K562 (cell line): ENCODE data around the gene MTERF2. TPM values are rescaled to one million over a fixed set of nuclear protein-coding genes. Genes with fewer than 3 reads are reported as not detected.

Experiments
- CUX1 ChIP-seq: fragments of 200-800 bp; sonication (Bioruptor generic); IDR thresholded peaks from 2 replicates; pipeline ENCODE4 v1.6.1; 2016; ENCODE audit warnings: missing genetic modification characterization, missing compliant biosample characterization
- FOXM1 ChIP-seq, 2 experiments: fragments of 450-650 bp in 1 of 2; sonication (generic) in 1 of 2; formaldehyde crosslinking in 1 of 2; IDR thresholded peaks; 2 replicates each; pipeline versions ENCODE4 v1.6.1 to v1.9.0; 2017 to 2022; ENCODE audit warnings: low read depth in 2 of 2, mild to moderate bottlenecking in 2 of 2, missing genetic modification reagents in 1 of 2, moderate library complexity in 1 of 2
- LARP7 ChIP-seq: fragments of 450-650 bp; IDR thresholded peaks from 2 replicates; pipeline ENCODE4 v1.6.1; 2016
- MYNN ChIP-seq, 2 experiments: sonication (generic); formaldehyde crosslinking in 1 of 2; IDR thresholded peaks; 2 replicates each; pipeline versions ENCODE4 v1.5.0 to v1.6.1; 2016 to 2020; ENCODE audit warnings: antibody characterized with exemption in 1 of 2, missing genetic modification reagents in 1 of 2
- NONO ChIP-seq, 2 experiments: fragments of 200-400 bp in 1 of 2; fragments of 450-650 bp in 1 of 2; formaldehyde crosslinking in 1 of 2; IDR thresholded peaks; 2 replicates each; pipeline ENCODE4 v1.6.1; 2017; ENCODE audit warnings: low read depth in 2 of 2, mild to moderate bottlenecking in 2 of 2, moderate library complexity in 2 of 2, low read length in 1 of 2
- NR2F6 ChIP-seq: fragments of 450-650 bp; formaldehyde crosslinking; IDR thresholded peaks from 2 replicates; pipeline ENCODE4 v1.4.0; 2020; ENCODE audit warnings: mild to moderate bottlenecking
- PCBP2 ChIP-seq: fragments of 200-400 bp; formaldehyde crosslinking; IDR thresholded peaks from 2 replicates; pipeline ENCODE4 v1.6.1; 2018; ENCODE audit warnings: low read length, low read depth, mild to moderate bottlenecking, moderate library complexity; ENCODE audit not compliant: poor library complexity, severe bottlenecking
- SREBF2 ChIP-seq: sonication (generic); formaldehyde crosslinking; IDR thresholded peaks from 2 replicates; pipeline ENCODE4 v1.4.0; 2020; ENCODE audit warnings: mild to moderate bottlenecking, missing genetic modification reagents
- TBL1XR1 ChIP-seq, 2 experiments: IDR thresholded peaks; 2 replicates each; pipeline ENCODE4 v1.6.1; 2012; ENCODE audit warnings: improper control_type of control experiment in 2 of 2, low read length in 2 of 2, mild to moderate bottlenecking in 1 of 2
- ZBTB12 ChIP-seq: fragments of 250-450 bp; sonication (Bioruptor Pico); IDR thresholded peaks from 2 replicates; pipeline ENCODE4 v1.4.0; 2020
- ZC3H4 ChIP-seq: sonication (generic); formaldehyde crosslinking; IDR thresholded peaks from 2 replicates; pipeline ENCODE4 v1.9.0; 2021; ENCODE audit warnings: missing genetic modification reagents, borderline replicate concordance
- ZNF586 ChIP-seq: fragments of 450-650 bp; formaldehyde crosslinking; conservative IDR thresholded peaks from 2 replicates; pipeline ENCODE4 v1.4.0; 2020; ENCODE audit warnings: mild to moderate bottlenecking, moderate library complexity
- polyA plus RNA-seq, 8 experiments: library from polyadenylated mRNA; depleted of rRNA in 4 of 8; stranded (reverse) in 5 of 8; unstranded in 3 of 8; fragments of >200 nt; fragmentation: Nextera tagmentation in 2 of 8; fragmentation: Illumina TruSeq in 1 of 8; extraction: Ambion mirVana in 2 of 8; extraction: Trizol in 1 of 8; gene quantifications; 2 replicates each; pipeline versions ENCODE4 v1.2.1 to v1.2.3, GENCODE V29; 2011 to 2014; ENCODE audit warnings: inconsistent platforms in 1 of 8, missing spikeins in 1 of 8
- total RNA-seq, 7 experiments: library from RNA; depleted of rRNA in 6 of 7; stranded (reverse); fragments of >200 nt in 6 of 7; fragmentation: Illumina TruSeq in 2 of 7; extraction: Trizol in 2 of 7; gene quantifications; 2 replicates each; pipeline versions ENCODE4 v1.2.1 to v1.2.3, GENCODE V29; 2011 to 2021; ENCODE audit warnings: low replicate concordance in 1 of 7
- TF ChIP-seq, protein P1 (sequence below), 2 experiments: fragments of 250-450 bp in 1 of 2; fragments of 450-650 bp in 1 of 2; sonication (Bioruptor Pico) in 1 of 2; IDR thresholded peaks; 2 replicates each; pipeline versions ENCODE4 v1.6.1 to v1.8.0; 2016 to 2021; ENCODE audit warnings: mild to moderate bottlenecking in 2 of 2, moderate library complexity in 2 of 2, missing compliant biosample characterization in 1 of 2, missing genetic modification characterization in 1 of 2
- TF ChIP-seq, protein P2 (sequence below), 2 experiments: fragments of 150-350 bp in 1 of 2; IDR thresholded peaks; 2 replicates each; pipeline ENCODE4 v1.6.1; 2012 to 2016; ENCODE audit warnings: low read depth in 2 of 2, low read length in 2 of 2, mild to moderate bottlenecking in 1 of 2, moderate library complexity in 1 of 2

The MTERF2 gene
- total and polyA plus RNA-seq, 9 of the 15 experiments (the other 6 are each of a cell fraction or from before 2014, with no cell fraction given), result 10.0 to 63.2 (median 33.2) TPM

DNA sequence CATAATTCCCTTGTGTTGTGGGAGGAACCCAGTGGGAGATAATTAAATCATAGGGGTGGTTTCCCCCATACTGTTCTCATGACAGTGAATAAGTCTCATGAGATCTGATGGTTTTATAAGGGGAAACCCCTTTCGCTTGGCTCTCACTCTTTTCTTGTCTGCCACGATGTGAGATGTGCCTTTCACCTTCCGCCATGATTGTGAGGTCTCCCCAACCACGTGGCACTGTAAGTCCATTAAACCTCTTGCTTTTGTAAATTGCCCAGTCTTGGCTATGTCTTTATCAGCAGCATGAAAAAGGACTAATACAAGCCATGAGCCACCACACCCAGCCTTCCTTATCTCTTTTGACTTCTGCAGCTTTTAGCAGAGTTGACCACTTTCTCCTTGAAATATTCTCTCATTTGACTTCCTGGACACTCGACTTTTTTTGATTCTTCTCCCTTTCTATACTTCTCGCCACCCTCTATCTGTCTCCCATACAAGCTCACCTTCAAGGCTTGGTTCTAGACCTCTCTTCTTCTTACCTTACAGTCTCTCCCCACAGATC, 2.3 kb downstream of the MTERF2 start (continued):
- no peak for TF ChIP-seq MYNN (IDR thresholded peaks at IDR 0.05)
- TF ChIP-seq MYNN (CRISPR knock-in tag; IDR thresholded peaks at IDR 0.05), result no peak
- no peak for TF ChIP-seq ZNF586
- no peak for TF ChIP-seq SREBF2
- no peak for TF ChIP-seq PCBP2
- no peak for TF ChIP-seq NONO (IDR thresholded peaks at IDR 0.05; ENCODE audit: low read depth in 2 of 2, low read length in 1 of 2)
- no peak for TF ChIP-seq NR2F6 (CRISPR knock-in tag)
- TF ChIP-seq TBL1XR1 (IDR thresholded peaks at IDR 0.05; ENCODE audit: low read length in 2 of 2), result peak in 1 of 2 experiments; percentile 57; a peak in 2 of 4 replicates
- no peak for TF ChIP-seq ZC3H4 (CRISPR knock-in tag)
- TF ChIP-seq, protein P1, sequence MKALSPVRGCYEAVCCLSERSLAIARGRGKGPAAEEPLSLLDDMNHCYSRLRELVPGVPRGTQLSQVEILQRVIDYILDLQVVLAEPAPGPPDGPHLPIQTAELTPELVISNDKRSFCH (CRISPR knock-in tag; IDR thresholded peaks at IDR 0.05), result no peak
- TF ChIP-seq, protein P1 (tag; IDR thresholded peaks at IDR 0.05), result peak; percentile 70; the same call in 1 of the 2 replicates
- no peak for TF ChIP-seq LARP7
- TF ChIP-seq ZBTB12 (CRISPR knock-in tag), result no peak
- TF ChIP-seq FOXM1 (IDR thresholded peaks at IDR 0.05; ENCODE audit: low read depth), result peak; percentile 48
- TF ChIP-seq FOXM1 (CRISPR knock-in tag; IDR thresholded peaks at IDR 0.05; ENCODE audit: low read depth), result no peak
- TF ChIP-seq CUX1 (CRISPR knock-in tag), result no peak
- TF ChIP-seq, protein P2, sequence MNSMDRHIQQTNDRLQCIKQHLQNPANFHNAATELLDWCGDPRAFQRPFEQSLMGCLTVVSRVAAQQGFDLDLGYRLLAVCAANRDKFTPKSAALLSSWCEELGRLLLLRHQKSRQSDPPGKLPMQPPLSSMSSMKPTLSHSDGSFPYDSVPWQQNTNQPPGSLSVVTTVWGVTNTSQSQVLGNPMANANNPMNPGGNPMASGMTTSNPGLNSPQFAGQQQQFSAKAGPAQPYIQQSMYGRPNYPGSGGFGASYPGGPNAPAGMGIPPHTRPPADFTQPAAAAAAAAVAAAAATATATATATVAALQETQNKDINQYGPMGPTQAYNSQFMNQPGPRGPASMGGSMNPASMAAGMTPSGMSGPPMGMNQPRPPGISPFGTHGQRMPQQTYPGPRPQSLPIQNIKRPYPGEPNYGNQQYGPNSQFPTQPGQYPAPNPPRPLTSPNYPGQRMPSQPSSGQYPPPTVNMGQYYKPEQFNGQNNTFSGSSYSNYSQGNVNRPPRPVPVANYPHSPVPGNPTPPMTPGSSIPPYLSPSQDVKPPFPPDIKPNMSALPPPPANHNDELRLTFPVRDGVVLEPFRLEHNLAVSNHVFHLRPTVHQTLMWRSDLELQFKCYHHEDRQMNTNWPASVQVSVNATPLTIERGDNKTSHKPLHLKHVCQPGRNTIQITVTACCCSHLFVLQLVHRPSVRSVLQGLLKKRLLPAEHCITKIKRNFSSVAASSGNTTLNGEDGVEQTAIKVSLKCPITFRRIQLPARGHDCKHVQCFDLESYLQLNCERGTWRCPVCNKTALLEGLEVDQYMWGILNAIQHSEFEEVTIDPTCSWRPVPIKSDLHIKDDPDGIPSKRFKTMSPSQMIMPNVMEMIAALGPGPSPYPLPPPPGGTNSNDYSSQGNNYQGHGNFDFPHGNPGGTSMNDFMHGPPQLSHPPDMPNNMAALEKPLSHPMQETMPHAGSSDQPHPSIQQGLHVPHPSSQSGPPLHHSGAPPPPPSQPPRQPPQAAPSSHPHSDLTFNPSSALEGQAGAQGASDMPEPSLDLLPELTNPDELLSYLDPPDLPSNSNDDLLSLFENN (IDR thresholded peaks at IDR 0.05; ENCODE audit: low read depth in 2 of 2, low read length in 2 of 2), result peak in 1 of 2 experiments; percentile 28; a peak in 1 of 4 replicates
